Osteocyte (in vitro differentiated cells): ENCODE measurements around the gene ARPC5. TPM values are rescaled to one million over a fixed set of nuclear protein-coding genes. Genes with fewer than 3 reads are reported as not detected.
A peak's percentile ranks its signal among the peaks of the same experiment; 100 is the strongest.
"Not testable (repeated sequence)": the region's sequence is repeated elsewhere in the genome, so short reads cannot be mapped to it uniquely, and the experiment has no call there.

ENCODE experiments used
- DNase-seq: peaks from one replicate; pipeline ENCODE4 v3.0.0; 2021; ENCODE audit warnings: mixed read lengths; ENCODE audit not compliant: unreplicated experiment; ENCODE audit errors: extremely low spot score
- H3K27ac Mint-ChIP-seq: one replicate; pipeline ENCODE4 v1.8.0; 2021; ENCODE audit warnings: mild to moderate bottlenecking, mixed read lengths; ENCODE audit not compliant: unreplicated experiment
- H3K27me3 Mint-ChIP-seq: one replicate; pipeline ENCODE4 v1.8.0; 2021; ENCODE audit warnings: mixed read lengths; ENCODE audit not compliant: unreplicated experiment
- H3K36me3 Mint-ChIP-seq: one replicate; pipeline ENCODE4 v1.8.0; 2021; ENCODE audit warnings: mixed read lengths; ENCODE audit not compliant: unreplicated experiment
- H3K4me1 Mint-ChIP-seq: one replicate; pipeline ENCODE4 v1.8.0; 2021; ENCODE audit warnings: mixed read lengths; ENCODE audit not compliant: unreplicated experiment
- H3K4me3 Mint-ChIP-seq: one replicate; pipeline ENCODE4 v1.8.0; 2021; ENCODE audit warnings: mild to moderate bottlenecking, moderate library complexity, mixed read lengths; ENCODE audit not compliant: unreplicated experiment
- H3K9me3 Mint-ChIP-seq: one replicate; pipeline ENCODE4 v1.8.0; 2021; ENCODE audit warnings: mixed read lengths; ENCODE audit not compliant: unreplicated experiment
- total RNA-seq: library from RNA; stranded (reverse); gene quantifications from 2 replicates; pipeline ENCODE4 v1.2.1, GENCODE V29; 2021
- TF ChIP-seq, protein P1 (sequence below): fragments of 200-600 bp; sonication (generic); IDR thresholded peaks from 2 replicates; pipeline ENCODE4 v1.5.0; 2021; ENCODE audit warnings: antibody characterized with exemption, mild to moderate bottlenecking, moderate library complexity

ARPC5 gene
- total RNA-seq, 1 donor from 2014 or later: 127 TPM

DNA sequence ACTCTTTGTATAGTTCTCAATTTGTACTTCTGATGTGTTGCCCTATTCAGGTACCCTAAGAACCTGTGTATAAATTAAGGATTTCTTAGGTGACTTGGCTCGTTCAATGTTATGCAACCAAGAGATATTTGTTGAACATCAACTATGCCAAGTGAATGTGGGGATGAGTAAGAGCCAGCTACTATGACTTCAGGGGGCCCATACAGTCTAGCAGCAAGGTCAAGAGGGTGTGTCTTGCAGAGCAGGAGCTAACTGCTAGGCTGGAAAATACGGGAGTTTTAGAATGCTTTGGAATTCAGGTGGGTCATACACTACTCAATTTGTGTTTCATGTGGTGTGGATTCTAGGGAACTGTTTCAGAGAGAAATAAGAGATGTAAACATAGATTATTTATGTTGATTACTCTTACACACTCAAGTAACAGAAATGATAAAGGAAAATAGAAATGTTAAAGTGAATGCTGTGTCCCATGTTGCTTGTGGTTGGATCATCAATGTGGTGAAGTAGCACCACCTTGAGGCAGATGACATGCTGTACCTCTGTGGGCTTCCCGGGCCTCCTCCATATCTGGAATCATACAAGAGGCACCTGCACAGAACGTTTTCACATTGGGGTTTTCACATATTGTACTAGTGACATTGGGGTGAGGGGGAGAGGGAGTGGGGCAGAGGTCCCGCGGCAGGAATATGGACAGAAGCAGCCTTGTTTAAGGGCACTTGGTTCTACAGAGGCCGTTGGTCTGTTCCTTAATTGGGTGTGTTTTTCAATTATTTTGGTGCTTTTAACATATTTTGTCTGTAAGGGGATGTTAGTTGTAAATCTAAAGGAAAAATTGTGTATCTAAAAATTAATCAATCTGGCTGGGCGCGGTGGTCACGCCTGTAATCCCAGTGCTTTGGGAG lies 12.4 kb downstream of the ARPC5 start:
- H3K9me3 Mint-ChIP-seq: no peaks in the 10 kb centered on the region
- DNase-seq: no peak
- H3K36me3 Mint-ChIP-seq: peaks cover 22% of the 10 kb centered on the region
- peaks cover 18% of the 10 kb centered on the region for H3K4me1 Mint-ChIP-seq
- no peaks in the 10 kb centered on the region for H3K27me3 Mint-ChIP-seq
- H3K4me3 Mint-ChIP-seq: no peak overlapping the region
- H3K27ac Mint-ChIP-seq: no peak overlapping the region
- TF ChIP-seq, protein P1, sequence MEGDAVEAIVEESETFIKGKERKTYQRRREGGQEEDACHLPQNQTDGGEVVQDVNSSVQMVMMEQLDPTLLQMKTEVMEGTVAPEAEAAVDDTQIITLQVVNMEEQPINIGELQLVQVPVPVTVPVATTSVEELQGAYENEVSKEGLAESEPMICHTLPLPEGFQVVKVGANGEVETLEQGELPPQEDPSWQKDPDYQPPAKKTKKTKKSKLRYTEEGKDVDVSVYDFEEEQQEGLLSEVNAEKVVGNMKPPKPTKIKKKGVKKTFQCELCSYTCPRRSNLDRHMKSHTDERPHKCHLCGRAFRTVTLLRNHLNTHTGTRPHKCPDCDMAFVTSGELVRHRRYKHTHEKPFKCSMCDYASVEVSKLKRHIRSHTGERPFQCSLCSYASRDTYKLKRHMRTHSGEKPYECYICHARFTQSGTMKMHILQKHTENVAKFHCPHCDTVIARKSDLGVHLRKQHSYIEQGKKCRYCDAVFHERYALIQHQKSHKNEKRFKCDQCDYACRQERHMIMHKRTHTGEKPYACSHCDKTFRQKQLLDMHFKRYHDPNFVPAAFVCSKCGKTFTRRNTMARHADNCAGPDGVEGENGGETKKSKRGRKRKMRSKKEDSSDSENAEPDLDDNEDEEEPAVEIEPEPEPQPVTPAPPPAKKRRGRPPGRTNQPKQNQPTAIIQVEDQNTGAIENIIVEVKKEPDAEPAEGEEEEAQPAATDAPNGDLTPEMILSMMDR: peak; percentile 77

DNA sequence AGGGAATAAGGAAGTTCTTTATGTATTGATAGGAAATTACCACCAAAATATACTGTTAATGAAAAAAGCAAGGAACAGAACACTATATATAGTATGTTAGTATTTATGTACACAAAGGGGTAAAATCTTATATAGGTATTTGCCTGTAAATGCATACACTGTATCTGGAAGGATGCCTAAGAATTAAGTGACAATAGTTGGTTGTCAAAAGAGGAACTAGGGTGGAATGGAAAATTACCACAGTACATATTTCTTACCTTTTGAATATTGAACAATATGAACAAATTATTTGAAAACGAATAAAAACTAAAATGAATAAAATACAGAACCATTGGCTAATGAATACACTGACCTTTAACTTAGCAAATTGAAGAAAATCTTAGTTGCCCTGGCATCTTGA lies 13.6 kb downstream of the ARPC5 start:
- TF ChIP-seq, protein P1: no peak
- Mint-ChIP-seq H3K36me3 (peaks cover 20% of the 10 kb centered on the region), H3K4me3 (no peak overlapping the region), H3K4me1 (peaks cover 14% of the 10 kb centered on the region), H3K27me3 (no peaks in the 10 kb centered on the region), H3K9me3 (no peaks in the 10 kb centered on the region), H3K27ac (no peak overlapping the region)
- no peak for DNase-seq

DNA sequence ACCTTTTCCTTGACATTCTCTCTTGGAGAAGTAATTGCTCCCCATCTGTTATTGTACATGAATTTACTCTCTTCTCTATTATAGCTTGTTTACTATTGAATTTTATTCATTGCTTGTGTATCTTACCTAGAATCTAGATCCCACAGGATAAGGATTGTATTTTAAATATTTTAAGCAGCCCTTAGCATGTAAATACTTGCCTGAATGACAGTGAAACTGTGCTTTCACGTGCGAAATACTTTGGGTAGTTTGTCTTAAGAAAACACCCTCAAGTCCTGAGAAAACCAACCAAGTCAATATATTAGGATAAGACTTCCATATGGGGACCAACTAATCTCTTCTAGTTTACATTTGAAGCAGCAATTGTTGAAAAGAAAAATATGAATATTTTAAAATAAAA lies 15.3 kb downstream of the ARPC5 start:
- Mint-ChIP-seq H3K4me3 (no peak overlapping the region), H3K9me3 (no peaks in the 10 kb centered on the region), H3K27me3 (no peaks in the 10 kb centered on the region), H3K4me1 (peaks cover 6% of the 10 kb centered on the region), H3K36me3 (peaks cover 11% of the 10 kb centered on the region), H3K27ac (no peak overlapping the region)
- TF ChIP-seq, protein P1: no peak
- DNase-seq: no peak

DNA sequence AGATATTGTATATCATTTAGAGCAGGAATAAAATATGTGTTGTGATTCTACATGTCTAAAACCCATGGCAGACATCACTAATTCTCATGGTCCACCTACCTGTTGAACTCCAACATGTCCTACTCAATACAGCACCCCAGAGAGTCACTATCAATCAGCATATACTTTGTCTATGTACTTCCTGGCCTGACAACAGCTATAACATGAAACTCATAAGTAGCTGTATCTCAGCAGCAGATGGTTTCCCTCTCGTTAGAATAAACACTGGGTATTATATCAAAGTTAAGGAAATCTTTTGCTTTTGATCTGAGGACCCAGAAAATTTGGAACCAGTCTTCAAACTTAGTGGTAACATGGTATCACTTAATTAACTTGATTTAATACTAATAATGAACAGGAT lies 15.8 kb downstream of the ARPC5 start:
- H3K27ac Mint-ChIP-seq: no peak overlapping the region
- no peak for DNase-seq
- H3K4me1 Mint-ChIP-seq: peaks cover 6% of the 10 kb centered on the region
- peaks cover 7% of the 10 kb centered on the region for H3K36me3 Mint-ChIP-seq
- TF ChIP-seq, protein P1: no peak
- H3K9me3 Mint-ChIP-seq: no peaks in the 10 kb centered on the region
- H3K27me3 Mint-ChIP-seq: no peaks in the 10 kb centered on the region
- H3K4me3 Mint-ChIP-seq: no peak overlapping the region

DNA sequence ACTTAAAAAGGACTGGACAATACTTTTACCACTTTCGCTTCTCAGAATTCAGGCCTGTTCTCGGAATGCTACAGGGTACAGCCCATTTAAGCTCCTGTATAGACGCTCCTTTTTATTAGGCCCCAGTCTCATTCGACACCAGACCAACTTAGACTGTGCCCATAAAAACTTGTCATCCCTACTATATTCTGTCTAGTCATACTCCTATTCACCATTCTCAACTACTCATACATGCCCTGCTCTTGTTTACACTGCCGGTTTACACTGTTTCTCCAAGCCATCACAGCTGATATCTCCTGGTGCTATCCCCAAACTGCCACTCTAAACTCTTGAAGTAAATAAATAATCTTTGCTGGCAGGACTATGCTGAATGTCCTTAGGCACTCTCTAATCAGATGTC lies 17.4 kb downstream of the ARPC5 start:
- not testable (repeated sequence) for H3K36me3 Mint-ChIP-seq, H3K4me1 Mint-ChIP-seq, H3K27me3 Mint-ChIP-seq, H3K27ac Mint-ChIP-seq, H3K9me3 Mint-ChIP-seq, H3K4me3 Mint-ChIP-seq, DNase-seq

DNA sequence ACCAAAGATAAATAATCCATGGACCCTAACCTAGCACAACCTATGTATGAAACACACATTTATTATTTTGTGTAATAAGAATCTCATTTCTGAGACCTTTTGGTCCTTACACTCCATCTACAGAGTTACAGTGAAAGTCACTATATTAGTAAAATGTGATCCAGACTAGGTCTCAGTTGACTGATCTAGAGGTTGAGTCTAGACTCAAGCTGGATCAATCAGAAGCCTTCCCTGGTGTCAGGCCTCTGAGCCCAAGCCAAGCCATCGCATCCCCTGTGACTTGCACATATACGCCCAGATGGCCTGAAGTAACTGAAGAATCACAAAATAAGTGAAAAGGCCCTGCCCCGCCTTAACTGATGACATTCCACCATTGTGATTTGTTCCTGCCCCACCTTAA lies 22.6 kb downstream of the ARPC5 start:
- H3K36me3 Mint-ChIP-seq, DNase-seq, H3K27ac Mint-ChIP-seq, H3K27me3 Mint-ChIP-seq, H3K9me3 Mint-ChIP-seq, H3K4me3 Mint-ChIP-seq: not testable (repeated sequence)
- H3K4me1 Mint-ChIP-seq: peaks cover 28% of the 10 kb centered on the region
